Stimulated activated CD8-positive, alpha-beta memory T cell treated with anti-CD3 and anti-CD28 coated beads, Interleukin-12 subunit alpha, Interleukin-12 subunit beta, amount 100 ng/mL, for 4 hours (primary cell): ENCODE data around the gene SRGAP1.
"Not testable (repeated sequence)": the region's sequence is repeated elsewhere in the genome, so short reads cannot be mapped to it uniquely, and the experiment has no call there.

Experiments used
- DNase-seq: peaks from one replicate; pipeline ENCODE4 v3.0.0-alpha.2; 2020; ENCODE audit warnings: low read depth

Gene SRGAP1

DNA sequence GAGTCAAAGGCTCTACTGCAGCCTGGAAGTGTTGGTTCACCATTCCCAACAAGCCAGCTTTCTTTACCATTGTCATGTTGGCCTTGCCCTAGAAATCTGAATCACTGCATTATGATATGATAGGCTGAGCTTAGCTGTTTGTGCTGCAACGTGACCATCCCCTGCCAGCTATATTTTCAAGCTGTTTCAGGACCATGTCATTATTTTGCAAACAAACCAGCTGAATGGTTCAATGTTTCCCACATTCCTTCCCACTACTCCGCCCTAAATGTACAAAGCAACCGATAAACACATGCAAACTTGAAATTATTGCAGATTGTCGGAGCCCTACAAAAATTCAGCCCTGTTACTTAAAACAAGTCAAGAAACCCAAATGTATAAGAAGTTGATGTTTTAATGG is 241.5 kb downstream of the SRGAP1 start:
- no peak for DNase-seq

DNA sequence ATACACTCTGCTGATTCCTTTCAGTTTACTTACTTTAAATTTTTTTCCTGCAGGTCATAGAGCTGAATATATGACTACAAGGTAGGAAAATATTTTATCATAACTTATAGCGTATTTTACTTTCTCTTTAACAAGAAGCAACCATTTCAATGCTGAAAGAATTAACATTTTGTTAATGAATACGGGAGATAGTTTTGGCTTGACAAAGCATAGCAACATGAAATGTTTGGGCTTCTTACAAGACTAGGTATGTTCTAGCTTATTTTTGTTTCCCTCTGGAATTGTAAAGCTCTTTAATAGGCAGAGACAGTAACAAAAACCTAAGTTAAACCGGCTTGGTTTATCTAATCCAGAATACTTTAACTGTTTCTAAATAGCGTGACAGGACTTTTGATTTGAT is 242.4 kb downstream of the SRGAP1 start:
- DNase-seq, result no peak

DNA sequence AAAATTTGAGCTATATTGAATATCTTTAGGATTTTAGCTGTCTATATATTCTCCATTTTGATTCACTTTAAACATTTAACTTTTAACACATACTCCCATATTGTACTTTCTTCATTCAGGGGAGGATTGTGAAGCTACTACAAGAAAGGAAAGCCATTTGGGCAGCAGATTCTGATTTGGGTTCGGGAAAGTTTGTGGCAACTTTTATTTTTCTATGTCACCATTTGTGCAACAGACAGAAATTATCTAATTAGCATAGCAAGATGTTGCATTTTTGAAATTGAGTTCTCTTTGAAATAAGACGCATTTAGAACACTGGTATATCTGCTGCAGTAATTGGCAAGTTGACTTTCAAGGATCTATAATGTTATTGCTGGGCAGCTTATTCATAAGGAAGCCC is 243.3 kb downstream of the SRGAP1 start:
- no peak for DNase-seq

DNA sequence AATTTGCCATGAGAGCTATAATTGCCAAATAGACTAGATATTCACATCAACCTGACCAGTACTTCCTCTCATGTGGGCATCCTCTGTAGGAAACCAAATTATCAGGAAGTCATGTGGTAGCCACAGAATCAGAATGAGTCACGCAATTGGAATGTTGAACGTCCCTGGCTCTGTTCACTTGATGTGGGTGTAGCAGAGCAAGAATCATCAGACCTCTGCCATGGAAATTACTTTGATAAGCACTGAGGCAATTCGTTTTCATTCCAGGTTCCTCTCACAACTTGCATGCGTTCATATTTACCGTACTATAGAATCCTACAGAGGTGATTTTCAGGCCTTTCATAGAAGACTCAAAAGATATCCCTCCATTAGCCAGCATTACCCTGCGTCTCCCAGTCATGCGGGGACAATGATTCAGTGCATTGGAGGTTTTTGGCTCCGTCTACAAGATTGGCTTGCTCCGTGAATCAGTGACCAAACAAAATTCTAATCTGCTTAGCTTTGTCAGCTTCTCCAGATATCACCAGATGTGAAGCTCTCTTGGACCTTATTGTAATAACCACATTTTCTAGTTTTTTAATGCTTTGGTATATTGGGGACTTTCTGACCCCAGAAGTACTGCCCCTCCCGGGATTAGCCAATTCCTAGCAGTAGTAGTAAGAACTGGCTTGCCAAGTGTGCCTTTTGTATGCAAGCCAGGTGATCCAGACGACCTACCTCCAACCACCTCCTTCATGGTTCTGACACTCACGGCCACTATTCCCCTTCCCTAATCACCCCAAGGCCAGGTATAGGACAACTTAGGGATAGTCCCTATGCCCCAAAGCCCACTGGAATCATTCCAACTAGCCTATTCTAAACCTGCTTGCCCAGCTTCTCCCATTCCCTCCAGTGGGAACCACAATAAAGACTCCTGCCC is 244.2 kb downstream of the SRGAP1 start:
- no peak for DNase-seq

DNA sequence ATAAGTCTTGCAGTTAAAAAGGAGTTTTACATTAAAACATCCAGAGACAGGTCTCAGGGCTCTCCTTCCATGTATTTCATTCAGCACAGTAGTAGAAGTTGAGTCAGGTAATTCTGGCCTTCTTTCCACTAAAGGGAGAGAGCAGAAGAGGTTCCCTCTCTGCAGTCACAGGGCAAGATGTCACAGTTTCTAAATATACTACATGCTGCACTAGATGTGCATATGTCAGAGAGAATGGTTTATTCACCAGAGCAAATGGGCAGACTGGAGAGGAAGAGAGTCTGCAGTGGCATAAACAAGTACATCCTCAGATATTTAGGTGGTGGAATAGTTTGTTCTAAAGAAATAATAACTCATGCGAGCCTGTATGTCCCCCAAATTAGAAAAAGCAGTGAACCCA is 245.5 kb downstream of the SRGAP1 start:
- no peak for DNase-seq

DNA sequence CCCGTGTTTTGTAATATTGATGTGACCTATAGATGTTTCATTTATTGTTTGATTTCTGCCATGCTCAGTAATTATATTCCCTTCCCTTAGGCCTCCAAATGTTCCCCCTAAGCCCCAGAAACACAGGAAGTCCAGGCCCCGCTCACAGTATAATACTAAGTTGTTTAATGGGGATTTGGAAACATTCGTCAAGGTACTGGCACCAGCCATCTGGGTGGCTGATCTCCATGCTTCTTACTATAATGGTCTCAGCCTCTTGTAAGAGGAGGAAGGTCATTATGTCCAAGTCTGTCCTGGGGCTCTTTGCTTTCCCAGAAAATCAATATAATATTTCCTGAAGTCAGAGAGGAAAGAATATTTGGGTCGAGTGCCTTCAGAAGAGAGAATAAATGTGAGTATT is 246.7 kb downstream of the SRGAP1 start:
- DNase-seq, result no peak

DNA sequence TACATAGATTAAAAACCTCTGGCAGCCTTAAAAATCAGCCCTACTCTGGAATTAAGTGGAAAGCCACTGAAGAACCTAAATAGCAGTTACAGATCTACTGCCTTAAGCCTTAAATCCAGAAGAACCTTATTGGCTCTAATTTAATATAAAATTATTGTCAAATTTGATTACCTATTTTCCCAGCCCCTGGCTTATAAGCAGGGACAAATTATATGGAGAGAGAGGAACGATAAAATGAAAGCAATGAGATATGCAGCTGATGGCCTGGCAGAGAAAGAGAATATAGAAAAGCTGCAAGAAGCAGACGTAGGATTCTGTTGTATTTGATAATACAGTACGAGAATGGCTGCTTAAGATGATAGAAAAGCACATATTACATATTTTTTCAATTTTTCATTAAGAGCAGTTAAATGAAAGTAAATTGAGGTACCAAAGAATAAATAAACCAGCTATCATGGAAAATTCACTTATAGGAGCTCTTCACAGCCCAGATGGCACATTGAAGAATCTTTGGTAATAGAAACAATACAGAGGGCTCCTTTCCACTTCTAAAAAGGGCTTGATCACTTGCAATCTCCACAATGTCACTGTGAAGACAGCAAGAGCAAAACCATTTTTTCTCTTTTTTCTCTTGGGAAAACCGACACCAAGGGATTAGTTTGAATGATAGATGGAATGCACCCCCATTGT is 248.2 kb downstream of the SRGAP1 start:
- DNase-seq, result no peak

DNA sequence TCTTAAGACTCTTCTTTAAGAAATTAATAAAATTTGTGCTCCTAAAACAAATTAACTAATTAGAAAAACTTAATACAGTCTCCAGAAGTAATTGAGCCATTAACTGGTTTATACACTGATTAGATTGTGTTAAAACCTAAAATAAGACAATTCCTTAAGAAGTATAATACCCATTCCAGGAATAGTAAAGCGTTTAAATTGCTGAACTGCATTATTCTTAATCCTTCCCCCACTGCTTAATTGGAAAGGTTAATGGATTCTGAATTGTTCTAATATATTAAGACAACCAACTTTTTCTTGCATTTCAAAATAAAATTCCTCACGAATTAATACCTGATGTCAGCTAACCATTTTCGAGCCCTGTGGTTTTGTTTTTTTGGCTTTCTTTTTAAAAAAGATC is 249.2 kb downstream of the SRGAP1 start:
- DNase-seq, result no peak

DNA sequence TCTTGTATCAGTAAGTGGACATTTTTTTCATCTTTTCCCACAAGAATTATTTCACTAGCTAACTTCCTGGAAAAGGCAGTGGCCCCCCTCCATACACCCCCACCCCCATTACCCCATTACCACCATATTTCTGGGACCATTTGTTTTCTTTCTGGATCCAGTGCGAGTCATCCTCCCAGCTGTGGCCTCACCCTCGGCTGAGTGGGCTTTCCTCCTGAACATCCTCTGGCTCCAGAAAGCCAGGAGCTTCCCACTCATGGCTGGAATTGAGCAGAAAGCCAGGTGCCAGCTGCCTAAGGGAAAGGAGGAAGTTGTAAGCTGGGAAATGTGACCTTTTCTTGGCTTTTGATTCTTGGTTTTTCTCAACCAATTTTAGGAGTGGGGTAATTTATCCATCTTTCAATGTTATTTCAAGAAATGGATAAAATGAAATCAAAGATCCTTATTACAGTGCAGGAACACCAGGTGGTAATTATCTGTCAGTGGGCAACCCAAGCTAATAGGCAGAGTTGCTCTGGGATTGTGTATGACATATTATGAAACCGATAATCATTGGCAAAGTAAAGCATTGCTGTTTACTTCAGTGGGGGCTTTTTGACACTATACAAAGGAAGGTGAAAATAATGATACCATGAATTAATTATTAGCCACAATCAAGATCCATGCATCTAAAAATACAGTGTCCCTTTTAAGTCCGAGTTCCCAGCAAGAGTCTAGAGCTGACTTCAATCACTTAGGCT is 253.0 kb downstream of the SRGAP1 start:
- DNase-seq, result no peak

DNA sequence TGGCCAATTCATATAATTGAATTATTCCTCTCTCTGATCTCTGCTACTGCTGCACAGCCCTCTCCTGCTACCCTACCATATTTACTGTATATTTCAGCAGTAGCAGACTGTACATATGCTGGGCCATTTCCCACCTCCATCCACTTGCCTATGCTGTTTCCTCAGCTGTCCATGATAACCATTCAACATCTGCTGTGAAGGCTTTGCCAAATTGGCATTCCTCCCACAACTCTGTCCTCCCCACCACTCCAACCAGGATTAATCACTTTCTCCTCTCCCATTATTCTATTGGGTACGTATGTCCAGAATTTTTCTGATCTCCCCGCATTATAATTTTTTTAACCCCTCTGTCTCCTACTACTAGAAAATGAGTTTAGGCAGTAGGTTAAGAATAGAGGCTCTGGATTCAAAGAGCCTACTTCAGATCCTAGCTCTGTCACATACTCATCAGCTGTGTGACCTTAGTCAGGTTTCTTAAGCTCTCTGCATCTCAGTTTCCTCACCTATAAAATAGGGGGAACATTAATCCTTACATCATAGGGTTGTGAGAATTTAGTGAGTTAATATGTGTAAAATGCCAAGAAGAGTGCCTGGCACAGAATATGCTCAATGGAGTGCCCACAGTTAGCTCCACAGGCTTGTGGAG is 254.3 kb downstream of the SRGAP1 start:
- DNase-seq, result no peak

DNA sequence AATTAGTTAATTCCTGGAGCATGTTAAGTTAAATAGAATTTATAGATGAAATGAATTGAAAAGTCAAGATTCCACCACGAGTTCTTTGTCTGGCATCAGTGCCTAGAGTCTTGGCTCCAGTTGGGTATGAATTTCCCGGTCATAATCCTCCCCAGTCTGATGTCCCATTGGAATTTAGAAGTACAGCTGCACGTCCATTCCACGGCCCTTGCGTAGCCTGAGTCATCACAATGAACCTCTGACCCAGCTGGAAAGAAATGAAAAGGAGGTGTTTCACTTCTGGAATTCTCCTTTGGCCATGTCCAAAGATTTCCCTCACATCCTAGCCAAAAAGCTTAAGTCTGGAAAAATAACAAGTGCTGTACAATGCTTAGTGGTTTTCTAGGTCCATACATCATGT is 254.9 kb downstream of the SRGAP1 start:
- DNase-seq, result no peak

DNA sequence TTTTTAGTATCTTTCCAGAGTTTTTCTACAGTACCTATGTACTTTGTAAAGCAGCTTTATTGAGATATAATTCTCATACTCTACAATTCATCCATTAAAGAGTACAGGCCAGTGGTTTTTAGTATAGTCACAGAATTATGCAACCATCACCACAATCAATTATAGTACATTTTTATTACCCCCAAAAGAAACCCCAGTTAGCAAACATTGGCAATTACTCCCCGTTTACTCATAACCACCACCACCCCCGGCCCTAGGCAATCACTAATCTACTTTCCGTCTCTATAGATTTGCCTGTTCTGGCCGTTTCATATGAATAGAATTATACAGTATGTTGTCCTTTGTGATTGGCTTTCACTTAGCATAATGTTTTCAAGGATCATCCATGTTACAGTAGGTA is 257.8 kb downstream of the SRGAP1 start:
- DNase-seq, result no peak

DNA sequence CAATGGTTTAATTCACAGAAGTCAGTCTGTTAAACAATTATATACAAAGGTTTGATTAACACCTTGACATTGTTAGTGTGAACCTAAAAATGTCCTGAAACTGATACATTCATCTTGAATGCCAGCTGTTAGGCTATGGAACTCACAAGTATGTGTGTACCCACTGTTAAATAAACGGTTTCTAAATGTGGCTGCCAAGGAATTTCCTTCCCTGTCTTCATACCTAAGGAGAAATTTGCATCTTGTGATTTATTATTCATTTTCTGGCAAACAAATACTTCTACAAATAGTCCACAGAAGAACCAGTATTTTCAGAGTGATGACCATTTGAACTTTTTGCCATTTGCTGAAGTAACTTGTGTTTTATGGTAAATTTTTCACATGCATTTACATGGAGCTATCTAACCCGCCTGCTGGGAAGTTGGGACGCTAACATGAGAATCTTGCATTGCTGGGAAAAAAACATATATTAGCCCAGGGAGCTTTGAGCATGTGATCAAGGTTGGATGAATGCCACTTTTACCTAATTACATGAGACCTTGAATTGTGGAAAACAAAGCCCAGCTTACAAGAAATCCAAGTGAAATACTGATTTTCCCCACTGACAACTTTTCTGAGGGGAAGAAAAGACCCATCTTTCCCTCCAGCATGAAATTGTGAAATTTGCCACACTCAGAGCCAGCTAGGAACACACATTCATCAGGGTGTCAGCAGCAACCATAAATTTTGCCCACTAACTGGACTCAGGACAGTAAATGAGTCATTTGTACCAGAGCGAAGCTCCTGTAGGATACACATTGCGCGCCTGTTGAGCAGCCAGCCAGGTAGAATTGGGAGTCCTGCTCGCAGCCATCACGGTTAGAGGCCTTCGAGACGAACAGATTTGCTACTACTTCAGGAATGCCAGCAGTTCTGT is 259.6 kb downstream of the SRGAP1 start:
- DNase-seq, result no peak

DNA sequence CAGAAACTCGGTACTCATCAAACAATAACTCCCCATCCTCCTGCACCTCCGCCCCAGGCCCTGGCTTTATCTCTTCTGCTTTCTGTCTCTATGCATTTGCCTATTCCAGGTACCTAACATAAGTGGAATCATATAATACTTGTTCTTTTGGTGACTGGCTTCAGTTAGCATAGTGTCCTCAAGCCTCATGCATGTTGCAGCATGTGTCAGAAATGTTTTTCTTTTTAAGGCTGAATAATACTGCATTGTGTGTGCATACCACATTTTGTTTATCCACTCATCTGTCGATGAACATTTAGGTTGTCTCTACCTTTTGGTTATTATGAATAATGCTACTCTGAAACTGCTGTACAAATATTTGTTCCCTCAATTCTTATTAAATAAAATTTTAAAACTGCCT is 260.5 kb downstream of the SRGAP1 start:
- DNase-seq, result no peak

DNA sequence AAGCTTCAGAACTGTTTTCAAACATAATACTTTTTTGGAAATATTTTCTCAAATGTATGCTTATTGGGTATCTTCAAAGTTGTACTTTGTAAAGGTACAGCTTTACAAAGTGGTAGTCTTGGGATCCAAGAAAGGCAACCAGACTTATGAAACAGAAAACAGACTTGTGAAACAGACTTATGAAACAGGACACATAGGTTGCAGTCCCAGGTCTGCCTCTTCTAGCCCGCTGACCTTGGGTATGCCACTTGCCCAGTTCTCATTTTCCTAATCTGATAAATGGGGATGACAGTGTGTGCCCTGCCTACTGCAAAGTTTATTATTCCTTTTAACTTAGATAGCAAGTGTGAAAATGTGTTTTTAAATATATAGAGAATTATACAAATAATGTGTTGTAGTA is 263.3 kb downstream of the SRGAP1 start:
- no peak for DNase-seq

DNA sequence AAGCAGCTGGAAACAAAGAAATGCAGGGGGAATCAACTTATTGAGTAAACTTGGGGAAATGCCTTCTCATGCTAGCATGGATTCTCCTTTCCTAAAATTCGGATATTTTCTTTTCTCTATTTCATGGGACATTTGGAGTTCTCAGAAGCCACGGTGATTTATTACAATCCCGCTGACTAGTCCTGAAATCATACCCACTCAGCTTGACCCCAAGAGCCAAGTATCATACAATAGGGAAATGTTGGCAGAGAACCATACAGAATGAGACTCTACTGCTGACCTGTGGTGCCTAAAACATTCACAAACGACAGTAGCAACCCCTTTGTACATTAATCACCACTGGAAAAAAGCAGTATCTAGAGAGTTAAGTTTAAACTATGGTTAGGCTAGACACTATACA is 265.2 kb downstream of the SRGAP1 start:
- DNase-seq, result no peak

DNA sequence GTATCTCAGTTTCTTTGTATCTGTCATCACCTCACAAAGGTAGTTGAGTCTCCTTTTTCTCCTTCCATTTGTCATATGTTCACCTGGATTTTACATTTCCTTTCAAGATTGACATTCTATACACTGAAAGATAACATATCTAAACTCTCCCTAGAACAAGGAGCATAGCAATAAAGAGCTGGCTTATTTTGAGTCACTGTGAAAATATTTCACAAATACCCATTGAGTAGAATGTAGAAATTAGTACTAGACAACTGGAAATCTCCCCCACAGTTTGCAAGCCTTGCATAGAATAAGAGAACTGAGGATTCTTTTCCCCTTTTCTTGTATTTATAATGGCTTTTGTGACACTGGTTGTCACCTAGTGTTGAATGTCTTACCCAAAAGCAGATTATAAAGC is 266.4 kb downstream of the SRGAP1 start:
- DNase-seq, result no peak

DNA sequence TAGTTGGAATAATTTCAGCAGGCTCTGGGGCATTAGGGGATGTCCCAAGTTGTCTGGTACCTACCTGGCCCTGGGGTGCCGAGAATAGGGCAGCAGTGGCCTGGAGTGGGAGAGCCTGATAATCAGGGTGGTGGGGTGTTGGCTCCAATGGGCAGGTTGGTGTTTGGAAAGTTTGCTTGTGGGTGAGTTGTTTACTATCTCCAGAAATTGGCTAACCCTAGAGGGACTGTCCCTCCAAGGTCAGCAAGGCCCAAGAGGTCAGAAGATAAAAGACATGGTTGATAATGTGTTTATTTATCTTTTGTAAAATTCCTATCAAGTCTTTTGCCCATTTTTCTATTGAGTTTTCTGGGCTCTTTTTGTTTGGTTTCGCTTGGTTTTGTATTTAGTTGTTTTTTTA is 272.5 kb downstream of the SRGAP1 start:
- no peak for DNase-seq

DNA sequence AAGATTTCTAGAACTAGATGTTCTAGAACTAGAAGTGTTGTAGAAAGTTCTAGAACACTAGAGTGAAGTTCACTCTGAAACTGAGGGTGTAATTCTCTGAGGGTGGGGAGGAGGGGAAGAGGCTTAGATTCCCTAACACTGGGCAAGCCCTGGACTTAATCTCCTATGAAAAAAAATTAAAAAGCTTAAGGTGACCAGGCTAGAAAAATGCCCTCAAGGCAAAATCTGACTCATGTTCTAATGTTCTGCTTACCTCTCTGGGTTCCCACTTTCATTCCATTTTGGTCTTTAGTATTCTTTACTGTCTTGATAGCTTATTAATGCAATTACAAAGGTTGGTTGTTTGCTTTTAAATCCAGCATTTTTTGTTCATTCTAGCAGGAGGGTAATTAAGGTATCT is 276.1 kb downstream of the SRGAP1 start:
- no peak for DNase-seq

DNA sequence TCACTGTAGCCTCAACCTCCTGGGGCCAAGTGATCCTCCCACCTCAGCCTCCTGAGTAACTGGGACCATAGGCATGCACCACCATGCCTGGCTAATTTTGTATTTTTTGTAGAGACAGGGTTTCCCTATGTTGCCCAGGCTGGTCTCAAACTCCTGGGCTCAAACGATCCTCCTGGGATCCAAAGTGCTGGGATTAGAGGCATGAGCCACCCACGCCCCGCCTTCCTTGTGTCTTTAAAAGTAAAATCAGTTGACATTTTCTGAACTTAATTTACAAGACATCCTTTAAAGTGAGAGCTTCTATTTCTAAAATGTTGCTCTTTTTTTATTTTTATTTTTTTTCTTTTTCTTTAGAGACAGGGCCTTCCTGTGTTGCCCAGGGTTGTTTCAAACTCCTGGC is 276.6 kb downstream of the SRGAP1 start:
- DNase-seq, result not testable (repeated sequence)

DNA sequence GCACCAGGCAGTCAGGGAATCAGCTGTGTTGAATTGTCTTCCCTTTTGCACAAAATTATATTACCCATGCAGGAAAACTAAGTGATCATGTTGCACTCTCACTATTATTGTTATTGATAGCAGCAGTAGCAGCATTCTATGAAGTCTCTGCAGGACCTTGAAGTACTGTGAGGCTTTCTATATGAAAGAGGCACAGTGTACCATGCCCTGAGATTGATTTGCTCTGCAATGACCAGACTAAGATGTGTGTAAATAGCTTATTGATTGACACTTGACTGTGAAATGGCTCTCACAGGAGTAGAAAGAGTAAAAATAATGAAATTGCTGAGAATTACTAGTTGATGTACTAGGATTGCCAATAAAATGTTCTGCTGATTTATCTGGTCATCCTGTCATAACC is 277.7 kb downstream of the SRGAP1 start:
- no peak for DNase-seq
